Uterus (tissue), 4 donors: Measurements from ENCODE around the gene SLC30A3. TPM values are rescaled to one million over a fixed set of nuclear protein-coding genes. Genes with fewer than 3 reads are reported as not detected.

Source experiments
- DNase-seq, 2 donors: peaks; one replicate each; pipeline ENCODE4 v3.0.0-alpha.2; 2019 to 2020
- H3K27ac ChIP-seq, 2 donors: fragments of 200-600 bp; sonication (generic); 1 replicate in 1 of 2; 2 replicates in 1 of 2; pipeline ENCODE4 v1.5.1; 2016 to 2018
- H3K27me3 ChIP-seq, 2 donors: fragments of 200-600 bp; sonication (generic); one replicate each; pipeline ENCODE4 v1.5.1; 2018 to 2019; ENCODE audit warnings: control low read depth in 1 of 2
- H3K36me3 ChIP-seq, 2 donors: fragments of 200-600 bp; sonication (generic); one replicate each; pipeline ENCODE4 v1.5.1; 2019; ENCODE audit warnings: control low read depth in 1 of 2
- H3K4me1 ChIP-seq, 2 donors: fragments of 200-600 bp; sonication (generic); one replicate each; pipeline ENCODE4 v1.5.1; 2018 to 2019; ENCODE audit warnings: control low read depth in 1 of 2
- H3K4me3 ChIP-seq, 2 donors: fragments of 200-600 bp; sonication (generic); 1 replicate in 1 of 2; 2 replicates in 1 of 2; pipeline ENCODE4 v1.5.1; 2018 to 2019; ENCODE audit warnings: mild to moderate bottlenecking in 1 of 2
- H3K9me3 ChIP-seq, 2 donors: fragments of 200-600 bp; sonication (generic); one replicate each; pipeline ENCODE4 v1.5.1; 2019; ENCODE audit warnings: control low read depth in 1 of 2
- CTCF ChIP-seq, 4 experiments: fragments of 200-600 bp in 2 of 4; fragments of 450-650 bp in 2 of 4; sonication (generic) in 2 of 4; IDR thresholded peaks; one replicate each; pipeline ENCODE4 v1.5.1; 2016 to 2019; ENCODE audit warnings: antibody characterized with exemption in 4 of 4, mild to moderate bottlenecking in 2 of 4, moderate library complexity in 1 of 4
- POLR2A ChIP-seq, 2 donors: fragments of 450-650 bp; IDR thresholded peaks; one replicate each; pipeline ENCODE4 v1.6.1; 2016; ENCODE audit warnings: antibody characterized with exemption in 2 of 2, mild to moderate bottlenecking in 1 of 2, moderate library complexity in 1 of 2
- intact Hi-C: fragments of 100-400 bp; cut with DNase I; formaldehyde crosslinking; loops from one replicate; pipeline ENCODE4 v1.15.1; 2023; ENCODE audit warnings: low total_unique reads
- total RNA-seq, 4 donors: library from RNA; depleted of rRNA in 3 of 4; stranded (reverse); fragments of >200 nt in 3 of 4; gene quantifications; one replicate each; pipeline versions ENCODE4 v1.1.0 to v1.2.4, GENCODE V29; 2014 to 2023
- donor health status: DM: yes; HTN: yes; CAD: no.

SLC30A3 gene
- total RNA-seq, 4 donors from 2014 or later, result 0.35 to 2.1 (median 0.88) TPM; not detected in 1

GRCh38 chr2:27258051-27258450 lies 4.8 kb downstream of the SLC30A3 start:
- no peak overlapping the region for H3K27ac ChIP-seq
- H3K27me3 ChIP-seq, result peaks cover 13 to 15% of the 10 kb centered on the region in 2 donors
- intact Hi-C loops, result no loop called here
- H3K4me3 ChIP-seq, result no peak overlapping the region
- no peak for DNase-seq
- no peaks in the 10 kb centered on the region for H3K36me3 ChIP-seq
- TF ChIP-seq CTCF (IDR thresholded peaks at IDR 0.05), result no peak
- TF ChIP-seq POLR2A (IDR thresholded peaks at IDR 0.05), result no peak
- peaks cover 0 to 12% of the 10 kb centered on the region in 2 donors for H3K4me1 ChIP-seq
- H3K9me3 ChIP-seq, result no peaks in the 10 kb centered on the region

GRCh38 chr2:27256855-27257454 lies 5.9 kb downstream of the SLC30A3 start:
- no peaks in the 10 kb centered on the region for H3K9me3 ChIP-seq
- no peak for TF ChIP-seq CTCF (IDR thresholded peaks at IDR 0.05)
- no peak for TF ChIP-seq POLR2A (IDR thresholded peaks at IDR 0.05)
- H3K36me3 ChIP-seq, result no peaks in the 10 kb centered on the region
- DNase-seq, result no peak
- no peak overlapping the region for H3K4me3 ChIP-seq
- H3K4me1 ChIP-seq, result peaks cover 0 to 3% of the 10 kb centered on the region in 2 donors
- intact Hi-C loops, result no loop called here
- no peak overlapping the region for H3K27ac ChIP-seq
- H3K27me3 ChIP-seq, result peaks cover 4 to 15% of the 10 kb centered on the region in 2 donors

- intact Hi-C loops, result no loop called here
- H3K27me3 ChIP-seq, result peaks cover 0 to 12% of the 10 kb centered on the region in 2 donors
- no peak overlapping the region for H3K27ac ChIP-seq
- no peak overlapping the region for H3K4me3 ChIP-seq
- TF ChIP-seq POLR2A (IDR thresholded peaks at IDR 0.05) (no peak), CTCF (IDR thresholded peaks at IDR 0.05) (no peak)
- no peaks in the 10 kb centered on the region for H3K36me3 ChIP-seq
- no peak for DNase-seq
- H3K4me1 ChIP-seq, result no peaks in the 10 kb centered on the region
- no peaks in the 10 kb centered on the region for H3K9me3 ChIP-seq
Observed at GRCh38 chr2:27255660-27256059, 7.2 kb downstream of the SLC30A3 start.

- H3K27ac ChIP-seq, result no peak overlapping the region
- H3K4me3 ChIP-seq, result no peak overlapping the region
- intact Hi-C loops, result no loop called here
- H3K27me3 ChIP-seq, result peaks cover 0 to 12% of the 10 kb centered on the region in 2 donors
- H3K36me3 ChIP-seq, result no peaks in the 10 kb centered on the region
- TF ChIP-seq POLR2A (IDR thresholded peaks at IDR 0.05) (no peak), CTCF (IDR thresholded peaks at IDR 0.05) (no peak)
- H3K9me3 ChIP-seq, result no peaks in the 10 kb centered on the region
- H3K4me1 ChIP-seq, result no peaks in the 10 kb centered on the region
- no peak for DNase-seq
Observed at GRCh38 chr2:27255187-27255586, 7.7 kb downstream of the SLC30A3 start.

GRCh38 chr2:27251766-27252165 lies 11.1 kb downstream of the SLC30A3 start:
- H3K27ac ChIP-seq, result no peak overlapping the region
- H3K4me1 ChIP-seq, result no peaks in the 10 kb centered on the region
- H3K36me3 ChIP-seq, result no peaks in the 10 kb centered on the region
- H3K4me3 ChIP-seq, result no peak overlapping the region
- H3K9me3 ChIP-seq, result no peaks in the 10 kb centered on the region
- no peak for DNase-seq
- TF ChIP-seq CTCF (IDR thresholded peaks at IDR 0.05) (no peak), POLR2A (IDR thresholded peaks at IDR 0.05) (no peak)
- H3K27me3 ChIP-seq, result peaks cover 0 to 12% of the 10 kb centered on the region in 2 donors
- intact Hi-C loops, result no loop called here
